HG02870 (cell line): ENCODE data around the gene WDR45B.

ENCODE experiments used
- ATAC-seq: cut with Tn5 transposase; IDR thresholded peaks from one replicate; pipeline ENCODE4 v1.9.1; 2021; ENCODE audit warnings: mild to moderate bottlenecking, moderate library complexity; ENCODE audit not compliant: unreplicated experiment

Gene WDR45B

DNA sequence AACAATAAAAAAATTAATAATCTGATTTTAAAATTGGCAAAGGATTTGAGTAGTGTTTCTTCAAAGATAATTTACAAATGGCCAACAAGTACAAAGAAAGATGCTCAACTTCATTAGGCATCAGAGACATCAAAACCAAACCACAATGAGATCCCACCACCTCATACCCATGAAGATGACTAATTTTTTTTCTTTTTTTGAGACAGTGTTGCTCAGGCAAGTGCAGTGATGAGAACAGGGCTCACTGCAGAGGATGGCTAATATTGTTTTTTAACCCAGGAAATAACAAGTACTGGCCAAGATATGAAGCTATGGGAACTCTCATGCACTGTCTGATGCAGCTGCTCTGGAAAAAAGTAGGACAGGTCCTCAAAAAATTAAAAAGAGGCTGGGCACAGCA is 14.9 kb downstream of the WDR45B start:
- ATAC-seq, result no peak

DNA sequence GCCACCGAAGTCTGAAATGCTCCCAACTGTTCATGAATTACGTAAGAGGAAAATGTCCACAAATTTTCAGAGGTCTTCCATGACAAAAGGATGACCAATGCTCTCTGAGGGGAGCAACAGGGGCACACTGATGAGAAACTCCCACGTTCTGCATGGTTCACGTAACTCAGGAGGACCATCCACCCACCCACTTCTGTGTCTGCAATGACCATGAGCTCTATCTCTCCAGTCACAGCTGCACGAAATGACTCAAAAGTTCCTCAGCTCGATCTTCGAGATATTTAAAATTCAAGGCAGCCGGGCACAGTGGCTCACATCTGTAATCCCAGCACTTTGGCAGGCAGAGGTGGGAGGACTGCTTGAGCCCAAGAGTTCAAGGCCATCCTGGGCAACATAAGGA is 15.8 kb downstream of the WDR45B start:
- no peak for ATAC-seq

DNA sequence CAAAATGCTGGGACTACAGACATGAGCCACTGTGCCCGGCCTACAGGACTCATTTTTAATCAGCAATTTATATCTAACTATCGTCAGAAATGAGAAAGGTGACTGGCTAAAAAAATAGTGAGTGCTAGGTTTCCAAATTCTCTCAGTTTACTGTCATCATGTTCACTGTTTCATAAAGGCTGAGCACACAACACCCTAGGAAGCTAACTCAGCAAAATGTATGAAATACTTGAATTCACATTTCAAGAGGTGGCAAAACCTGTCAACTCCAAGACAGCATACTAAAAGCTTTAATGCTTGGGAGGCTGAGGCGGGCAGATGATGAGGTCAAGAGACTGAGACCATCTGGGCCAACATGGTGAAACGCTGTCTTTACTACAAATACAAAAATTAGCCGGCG is 16.7 kb downstream of the WDR45B start:
- ATAC-seq, result no peak

DNA sequence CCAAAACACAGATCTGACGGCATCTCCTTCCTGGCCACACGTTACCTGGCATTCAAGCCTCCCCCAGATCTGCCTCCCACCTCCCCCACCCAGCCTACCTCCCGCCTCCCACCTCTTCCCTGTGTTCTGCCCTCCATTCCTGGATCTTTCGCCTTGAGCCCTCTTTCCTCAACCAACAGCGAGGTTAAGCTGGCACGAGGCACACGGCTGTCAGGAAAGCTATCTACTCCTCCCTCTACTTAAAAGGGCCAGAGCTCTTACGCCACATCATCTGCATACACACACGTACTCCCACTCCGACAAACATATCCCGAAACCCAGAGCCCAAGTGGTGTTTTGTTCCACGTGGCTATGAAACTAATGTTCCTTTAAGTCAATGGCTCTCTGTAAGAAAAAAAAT is 18.0 kb downstream of the WDR45B start:
- ATAC-seq, result no peak

DNA sequence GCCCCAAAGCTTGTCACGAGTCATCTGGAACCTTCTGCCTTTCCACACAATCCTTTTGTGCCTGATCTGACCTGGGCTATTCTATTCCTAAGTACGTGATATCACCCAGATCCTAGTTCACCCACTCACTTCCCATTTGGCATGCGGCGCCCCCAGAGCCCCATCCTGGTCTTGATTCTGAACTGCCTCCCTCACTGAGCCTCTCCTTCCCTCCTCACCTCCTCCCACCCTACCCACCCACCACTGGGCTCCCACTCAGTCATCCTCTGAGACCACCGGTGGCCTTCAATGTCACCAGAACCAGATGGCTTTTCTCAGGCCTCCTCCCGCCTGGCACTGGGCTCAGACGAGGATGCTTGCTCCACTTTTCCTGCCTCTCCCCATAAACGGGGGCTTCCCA is 18.5 kb downstream of the WDR45B start:
- no peak for ATAC-seq

DNA sequence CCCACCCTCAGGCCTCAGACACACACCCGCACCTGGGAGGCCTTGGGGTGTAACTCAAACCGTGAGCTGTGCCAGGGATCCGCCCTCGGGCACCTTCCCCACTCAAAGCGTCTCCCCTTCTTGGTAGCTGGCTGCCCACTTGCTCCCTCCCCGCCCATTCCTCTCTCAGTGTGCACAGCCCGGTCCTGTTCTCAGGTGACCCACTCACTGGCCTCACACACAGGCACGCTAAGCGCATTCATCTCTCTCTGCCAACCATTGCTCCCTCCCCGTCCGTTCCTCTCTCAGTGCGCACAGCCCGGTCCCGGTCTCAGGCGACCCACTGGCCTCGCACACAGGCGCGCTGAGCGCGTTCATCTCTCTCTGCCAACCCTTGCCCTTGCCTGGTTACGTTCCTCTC is 20.8 kb downstream of the WDR45B start:
- no peak for ATAC-seq

DNA sequence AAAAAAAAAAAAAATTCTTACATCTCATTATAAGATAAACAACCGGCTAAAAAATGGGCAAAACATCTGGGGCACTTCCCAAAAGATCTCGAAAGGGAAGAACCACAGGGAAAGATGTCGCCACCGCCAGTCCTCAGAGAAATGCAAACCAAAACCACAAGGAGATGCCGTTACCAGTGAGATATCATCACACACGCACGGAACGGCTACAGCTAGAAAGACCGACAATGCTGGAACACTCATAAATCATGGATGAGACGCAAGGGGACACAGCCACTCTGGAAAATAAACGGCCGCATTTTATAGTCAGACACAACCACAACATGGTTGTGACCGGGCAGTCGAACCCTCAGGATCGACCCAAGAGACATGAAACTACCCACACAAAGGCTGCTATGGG is 24.5 kb downstream of the WDR45B start:
- no peak for ATAC-seq

DNA sequence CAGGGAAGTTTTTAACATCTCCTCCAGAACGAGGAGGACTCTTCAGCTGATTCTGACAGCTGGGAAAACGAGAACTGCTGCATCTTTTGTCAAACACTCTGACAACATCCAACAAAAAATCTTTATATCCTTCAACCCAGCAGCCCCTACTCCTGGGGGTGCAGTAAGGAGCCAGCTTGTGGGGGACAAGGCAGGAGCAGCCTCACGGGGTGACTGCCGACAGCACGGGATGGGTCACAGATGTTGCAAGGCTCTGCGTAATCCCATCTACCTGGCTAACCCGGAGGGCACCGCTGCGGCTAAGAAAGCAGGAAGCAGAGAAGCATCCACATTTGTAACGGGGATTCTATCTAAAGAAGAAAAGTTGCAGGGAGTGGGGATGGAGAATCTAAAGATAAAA is 28.6 kb downstream of the WDR45B start:
- ATAC-seq, result no peak

DNA sequence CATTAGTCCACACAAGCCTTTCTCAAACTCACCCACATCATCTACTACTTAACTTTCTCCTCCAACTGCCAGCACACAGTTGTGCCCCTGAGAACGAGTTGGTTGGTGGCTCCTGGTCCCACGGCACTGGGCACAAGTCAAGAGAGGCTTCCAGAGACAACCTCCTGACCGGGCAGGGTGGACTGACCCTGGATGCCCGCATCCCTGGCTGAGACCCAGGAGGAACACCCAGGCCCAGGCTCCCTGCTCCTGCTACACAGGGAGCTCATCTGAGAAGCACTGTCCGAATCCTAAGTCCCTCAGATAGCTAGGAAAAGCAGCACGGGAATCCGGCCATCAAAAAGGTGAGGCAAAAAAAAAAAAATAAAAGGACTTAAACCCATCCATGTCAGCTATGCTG is 29.0 kb downstream of the WDR45B start:
- ATAC-seq, result no peak

DNA sequence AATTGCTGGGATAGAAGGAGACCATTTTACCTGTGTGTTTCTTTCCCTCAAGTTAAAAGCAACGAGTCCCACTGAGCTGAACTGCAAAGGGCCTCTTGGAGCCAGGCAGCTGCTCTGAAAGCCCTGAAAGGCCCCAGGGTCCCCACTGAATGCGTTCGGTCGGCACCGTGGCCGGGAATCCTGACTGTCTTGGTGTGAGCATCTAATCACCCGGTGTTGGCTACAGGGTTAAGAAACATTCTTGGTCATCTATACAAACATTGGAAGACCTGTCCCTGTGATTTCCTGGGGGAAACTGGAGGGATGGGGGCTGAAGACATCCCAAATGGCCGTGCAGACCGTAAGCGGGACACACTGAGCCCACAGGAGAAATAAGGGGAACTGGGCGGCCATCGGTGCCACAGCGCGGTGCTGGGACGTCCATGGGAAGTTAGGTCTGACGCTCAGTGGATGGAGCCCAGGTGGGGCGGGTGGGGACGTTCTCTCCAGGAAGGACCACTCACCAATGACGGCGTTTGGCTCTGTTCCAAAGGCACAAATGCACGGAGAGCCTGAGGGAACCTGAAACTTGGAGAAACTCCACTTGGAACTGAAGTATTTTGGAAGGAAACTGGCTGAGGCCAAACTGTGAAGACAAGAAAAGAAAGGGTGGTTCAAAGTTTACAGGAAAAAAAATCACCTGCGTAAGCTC is 32.1 kb downstream of the WDR45B start:
- no peak for ATAC-seq

DNA sequence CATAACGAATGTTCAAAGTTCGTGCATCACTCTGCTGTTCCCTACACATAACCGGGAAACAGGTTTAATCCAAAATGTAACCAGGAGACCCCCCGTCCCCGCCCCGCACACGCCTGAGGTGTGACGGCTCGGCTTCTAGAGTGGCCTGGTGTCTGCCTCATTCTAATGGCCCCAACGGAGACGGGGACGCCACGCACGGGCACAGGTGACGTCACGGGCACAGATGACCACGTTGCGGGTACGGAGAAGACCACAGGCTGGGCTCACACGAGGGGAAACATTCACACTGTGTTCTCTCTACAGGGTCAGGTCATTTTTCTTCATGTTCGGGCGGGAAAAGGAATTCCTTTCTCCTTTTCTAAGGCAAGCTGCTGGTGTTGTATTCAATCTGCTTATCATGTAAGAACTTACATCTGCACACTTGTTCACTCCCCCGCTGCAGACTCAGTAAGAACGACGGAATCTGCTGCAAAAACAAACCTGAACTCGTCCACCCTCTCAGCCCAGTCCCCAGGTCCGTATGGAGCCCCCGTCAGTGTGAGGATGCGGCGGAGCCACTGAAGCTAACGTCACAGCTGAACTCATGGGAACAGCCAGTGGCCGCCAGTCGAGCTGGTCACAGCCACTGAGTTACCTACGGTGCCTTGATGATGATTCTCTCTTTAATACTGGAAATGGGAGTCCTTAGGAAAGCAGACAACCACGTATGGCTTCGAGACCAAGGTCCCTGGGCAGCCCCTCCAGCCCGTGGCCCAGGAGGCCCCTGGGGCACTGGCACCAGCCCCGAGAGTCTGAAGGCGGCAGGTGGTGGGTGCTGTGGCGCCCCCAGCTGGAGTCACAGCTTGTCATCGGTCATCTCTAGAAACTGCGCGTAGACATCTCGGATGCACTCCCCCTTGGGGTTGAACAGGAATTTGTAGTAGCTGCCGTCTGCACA is 32.9 kb downstream of the WDR45B start:
- ATAC-seq, result no peak

DNA sequence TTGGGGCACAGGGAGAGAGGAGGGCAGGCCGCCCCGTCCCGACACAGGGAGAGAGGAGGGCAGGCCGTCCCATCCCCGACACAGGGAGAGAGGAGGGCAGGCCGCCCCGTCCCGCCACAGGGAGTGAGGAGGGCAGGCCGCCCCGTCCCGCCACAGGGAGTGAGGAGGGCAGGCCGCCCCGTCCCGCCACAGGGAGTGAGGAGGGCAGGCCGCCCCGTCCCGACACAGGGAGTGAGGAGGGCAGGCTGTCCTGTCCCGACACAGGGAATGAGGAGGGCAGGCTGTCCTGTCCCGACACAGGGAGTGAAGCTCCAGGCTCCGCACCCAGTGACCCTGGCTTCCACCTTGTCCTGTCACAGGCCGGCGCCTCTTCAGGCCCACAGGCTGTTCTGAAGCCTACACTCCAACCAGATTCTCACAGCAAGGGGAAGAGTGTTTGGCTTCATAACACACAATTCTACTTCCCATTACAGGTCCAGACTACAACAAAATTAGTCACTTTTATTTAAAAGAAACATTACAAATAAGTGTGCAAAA is 34.1 kb downstream of the WDR45B start:
- ATAC-seq, result no peak

DNA sequence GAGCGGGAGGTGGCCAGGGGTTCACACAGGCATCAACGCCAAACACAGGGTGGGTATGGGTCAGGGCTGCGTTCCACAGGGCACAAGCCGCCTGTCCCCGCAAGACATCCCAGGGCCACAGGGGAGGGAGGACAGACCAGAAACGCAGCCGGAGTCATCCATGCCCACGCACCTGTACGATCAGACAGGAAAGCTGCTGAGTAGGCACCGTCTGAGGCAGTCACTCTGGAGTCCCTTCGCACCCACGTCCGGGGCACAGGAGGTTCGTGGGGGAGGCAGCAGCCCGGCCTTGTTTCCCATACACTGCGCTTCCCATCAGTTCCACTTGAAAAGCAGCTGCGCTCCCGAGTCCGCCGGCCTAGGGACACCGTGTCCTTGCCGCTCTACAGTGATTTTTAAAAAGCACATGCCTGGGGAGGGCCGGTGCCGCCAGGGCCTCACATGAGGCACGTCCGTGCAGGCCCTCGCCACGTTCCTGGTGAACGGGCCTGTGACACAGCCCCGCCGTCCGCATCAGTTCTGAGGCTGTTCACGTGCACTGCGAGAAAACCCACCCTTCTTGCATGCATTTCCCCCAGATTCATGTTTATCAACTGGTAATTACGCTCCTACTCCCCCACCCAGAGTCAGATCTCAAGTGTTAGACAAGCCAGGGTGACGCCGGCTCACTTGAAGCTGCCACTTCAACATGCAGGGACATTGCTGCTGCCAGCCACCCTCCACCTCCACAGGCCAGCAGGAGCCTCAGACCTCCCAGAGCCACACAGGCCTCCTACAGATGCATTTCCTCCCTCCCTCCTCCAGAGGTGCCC is 34.8 kb downstream of the WDR45B start:
- ATAC-seq, result no peak

DNA sequence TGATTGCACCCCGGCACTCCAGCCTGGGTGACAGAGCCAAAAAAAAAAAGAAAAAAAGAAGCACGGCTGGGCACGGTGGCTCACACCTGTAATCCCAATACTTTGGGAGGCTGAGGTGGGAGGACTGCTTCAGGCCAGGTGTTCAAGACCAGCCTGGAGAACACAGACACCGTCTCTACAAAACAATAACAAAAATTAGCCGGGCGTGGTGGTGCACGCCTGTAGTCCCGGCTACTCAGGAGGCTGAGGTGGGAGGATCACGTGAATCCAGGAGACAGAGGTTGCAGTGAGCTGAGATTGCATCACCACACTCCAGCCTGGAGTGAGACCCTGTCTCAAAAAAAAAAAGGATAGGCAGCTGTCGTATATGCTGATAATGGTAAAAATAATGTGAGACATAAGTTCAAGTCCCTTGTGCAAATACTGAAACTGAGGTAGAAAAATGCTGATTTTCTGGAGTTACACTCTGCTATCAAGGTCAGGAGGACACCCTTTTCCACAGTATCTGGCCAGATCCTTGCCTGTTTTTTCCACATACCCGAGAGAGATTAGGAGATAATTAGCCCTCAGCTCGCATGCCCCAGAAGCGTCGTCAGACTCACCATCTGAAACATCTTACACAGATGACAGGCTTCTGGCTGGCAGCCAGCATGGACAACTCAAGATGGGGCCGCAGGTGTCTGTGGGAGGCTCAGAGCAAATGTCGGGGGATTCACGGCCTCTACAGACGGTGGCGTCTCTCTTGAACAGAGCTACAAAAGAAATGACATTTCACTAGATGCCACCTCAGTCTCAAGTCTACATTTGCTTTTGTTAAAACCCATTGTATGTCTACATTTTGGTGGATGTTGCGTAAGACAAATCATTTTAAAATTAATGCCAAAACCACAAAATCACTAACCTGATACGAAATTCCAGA is 36.8 kb downstream of the WDR45B start:
- no peak for ATAC-seq

DNA sequence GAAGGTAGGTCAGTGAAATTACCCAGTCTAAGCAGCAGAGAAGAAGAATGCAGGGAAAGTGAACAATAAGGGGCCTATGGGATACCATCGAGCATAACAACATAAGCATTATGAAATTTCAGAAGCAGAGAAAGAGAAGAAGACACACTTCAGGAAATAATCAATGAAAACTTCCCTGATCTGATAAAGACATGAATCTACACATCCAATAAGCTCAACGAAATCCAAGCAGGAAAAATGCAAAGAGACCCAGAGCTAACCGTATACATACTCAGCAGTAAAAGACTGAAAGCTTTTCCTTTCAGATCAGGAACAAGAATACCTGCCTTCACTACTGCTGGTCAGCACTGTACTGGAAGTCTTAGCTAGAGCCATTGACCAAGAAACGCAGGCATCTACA is 38.6 kb downstream of the WDR45B start:
- ATAC-seq, result no peak

DNA sequence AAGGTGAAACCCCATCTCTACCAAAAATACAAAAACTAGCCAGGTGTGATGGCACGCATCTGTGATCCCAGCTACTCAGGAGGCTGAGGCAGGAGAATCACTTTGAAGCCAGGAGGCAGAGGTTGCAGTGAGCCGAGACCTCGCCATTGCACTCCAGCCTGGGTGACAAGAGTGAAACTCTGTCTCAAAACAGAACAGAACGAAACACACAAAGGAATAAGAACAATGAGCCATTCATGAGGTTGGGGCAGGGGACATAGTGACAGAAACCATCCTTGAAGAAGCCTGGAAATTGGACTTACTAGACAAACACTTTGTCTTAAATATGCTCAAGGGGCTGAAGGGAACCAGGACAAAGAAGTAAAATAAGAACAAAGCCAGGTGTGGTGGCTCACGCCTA is 39.4 kb downstream of the WDR45B start:
- no peak for ATAC-seq

DNA sequence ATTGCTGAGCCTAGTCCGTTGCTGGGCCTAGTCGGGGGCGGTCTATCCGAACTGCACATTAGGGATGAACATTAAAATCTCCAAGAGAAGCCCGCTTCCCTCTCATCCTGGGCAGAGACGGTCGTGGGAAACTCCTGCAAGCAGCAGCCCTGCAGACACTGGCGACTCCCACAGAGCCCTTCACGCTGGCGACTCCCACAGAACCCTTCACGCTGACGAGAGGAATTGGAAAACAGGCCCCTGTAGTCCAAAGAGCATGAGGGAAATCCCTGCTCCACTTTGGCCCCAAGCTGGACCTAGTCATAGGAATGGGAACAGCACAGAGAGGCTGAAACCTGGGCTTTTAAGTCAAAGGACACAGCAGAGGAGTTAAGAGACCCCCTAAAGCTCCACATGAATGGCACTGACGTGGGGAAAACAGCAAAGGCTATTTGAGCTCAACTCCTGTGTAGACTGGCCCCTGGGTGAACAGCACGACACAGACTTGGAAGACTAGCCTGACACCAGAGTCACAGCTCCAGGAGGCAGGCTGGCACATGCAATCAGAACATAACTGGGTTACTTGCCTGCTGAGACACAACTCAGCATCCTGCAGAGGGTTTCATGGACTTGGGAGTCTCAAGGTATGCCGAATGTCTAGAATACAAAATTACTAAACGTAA is 42.2 kb downstream of the WDR45B start:
- ATAC-seq, result no peak

DNA sequence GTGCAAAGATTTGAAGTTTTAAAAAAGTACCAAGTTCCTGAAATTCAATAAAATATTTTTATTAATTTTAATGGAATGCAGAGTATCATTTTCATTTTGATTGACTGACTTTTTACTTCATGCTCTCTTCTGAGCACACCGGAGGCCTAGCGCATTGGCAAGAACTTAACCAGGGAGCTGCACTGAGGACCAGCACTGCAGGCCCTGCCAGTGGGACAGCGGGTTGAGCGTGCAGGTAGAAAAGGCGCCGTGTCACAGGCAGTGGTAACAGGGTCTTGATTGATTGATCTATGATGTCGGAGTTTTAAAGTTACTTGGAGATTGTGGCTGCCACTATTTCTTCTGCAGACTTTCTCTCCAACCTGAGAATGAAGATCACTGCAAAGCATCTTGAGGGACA is 43.7 kb downstream of the WDR45B start:
- ATAC-seq, result no peak

DNA sequence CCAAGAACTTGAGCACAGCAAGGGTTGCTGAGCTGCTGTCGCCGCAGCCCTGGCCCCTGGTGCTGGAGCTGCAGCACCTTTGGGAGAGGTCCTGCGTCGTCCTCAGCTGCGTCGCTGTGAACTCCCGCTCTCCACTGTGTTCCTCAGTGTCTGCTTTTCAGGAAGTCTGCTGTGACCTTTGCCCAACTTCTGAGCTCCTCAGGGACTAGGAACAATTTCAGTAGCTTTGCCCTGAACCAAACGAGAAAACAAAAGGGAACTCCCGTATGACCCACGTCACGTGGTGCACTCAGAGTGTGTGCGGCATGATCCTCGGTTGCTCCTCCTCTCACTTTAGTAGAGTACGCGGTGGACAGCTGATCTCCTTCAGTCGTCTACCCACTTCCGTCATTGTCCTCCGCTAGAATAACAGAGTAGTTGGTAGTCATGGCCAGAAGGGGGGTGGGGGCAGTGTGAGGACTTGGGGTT is 44.2 kb downstream of the WDR45B start:
- no peak for ATAC-seq
